Measurements from ENCODE around the gene TEX22.

Gene TEX22

GRCh38 chr14:105422695-105423487 is 24.6 kb downstream of the TEX22 start:
- no peak for DNase-seq

GRCh38 chr14:105423488-105424195 is 25.3 kb downstream of the TEX22 start:
- no peak for DNase-seq

DNA sequence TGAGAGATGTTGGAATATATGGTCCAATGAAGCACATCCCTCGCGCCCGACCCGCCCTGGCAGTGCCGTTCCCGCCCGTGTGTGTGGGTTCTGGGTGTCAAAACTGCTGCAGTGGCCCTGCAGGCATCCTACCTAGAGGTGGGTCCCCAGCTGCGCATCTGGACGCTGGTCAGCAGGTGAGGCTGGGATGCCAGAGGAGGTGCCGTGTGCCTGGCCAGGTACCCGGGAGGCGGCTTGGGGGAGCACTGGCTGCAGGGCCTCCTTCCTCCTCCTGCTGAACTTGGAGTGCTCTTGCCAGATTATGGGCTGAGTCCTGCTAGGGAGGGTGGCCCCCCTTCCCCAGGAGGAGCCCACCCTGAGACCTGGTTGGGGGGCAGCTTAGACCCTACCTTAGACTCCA is 26.5 kb downstream of the TEX22 start:
- DNase-seq, result no peak

DNA sequence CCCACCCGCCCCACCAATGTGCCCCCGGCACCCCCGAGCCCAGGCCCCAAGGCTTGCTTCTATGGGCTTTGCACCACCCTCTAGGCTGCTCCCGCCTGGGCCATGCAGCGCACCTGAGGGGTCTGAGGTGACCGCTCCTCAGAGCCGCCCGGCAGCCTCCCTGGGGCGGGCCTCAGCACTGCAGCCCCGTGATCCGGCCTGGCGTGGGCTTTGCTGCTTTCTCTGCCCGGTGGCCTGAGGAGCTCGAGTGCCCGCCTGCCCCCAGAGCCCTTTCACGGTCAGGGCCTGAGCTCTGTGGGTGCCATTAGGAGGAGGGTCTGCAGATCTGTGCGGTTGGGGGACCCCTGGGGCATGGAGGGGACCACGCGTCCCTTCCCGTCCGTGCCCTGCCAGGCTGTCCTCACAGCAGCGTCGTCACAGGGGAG is 27.5 kb downstream of the TEX22 start:
- no peak for DNase-seq

GRCh38 chr14:105426416-105427130 is 28.2 kb downstream of the TEX22 start:
- no peak for DNase-seq

DNA sequence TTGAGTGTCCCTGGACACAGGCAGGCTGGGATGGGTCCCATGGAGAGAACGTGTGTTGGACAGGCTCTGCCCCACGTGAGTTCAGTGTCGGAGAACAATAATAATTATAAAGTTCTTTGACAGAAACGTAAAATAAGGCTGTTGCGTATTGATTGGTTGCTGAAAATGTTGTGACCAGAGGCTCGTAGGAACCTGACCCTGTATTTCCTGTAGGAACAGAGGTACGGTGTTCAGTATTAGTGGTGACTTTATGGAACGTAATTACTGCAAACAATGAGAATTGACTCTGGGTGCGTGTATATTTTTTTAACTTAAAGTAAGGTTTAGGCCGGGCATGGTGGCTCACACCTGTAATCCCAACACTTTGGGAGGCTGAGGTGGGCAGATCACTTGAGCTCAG is 29.1 kb downstream of the TEX22 start:
- no peak for DNase-seq

- no peak for DNase-seq
Measured at GRCh38 chr14:105427936-105428485, 29.7 kb downstream of the TEX22 start.

DNA sequence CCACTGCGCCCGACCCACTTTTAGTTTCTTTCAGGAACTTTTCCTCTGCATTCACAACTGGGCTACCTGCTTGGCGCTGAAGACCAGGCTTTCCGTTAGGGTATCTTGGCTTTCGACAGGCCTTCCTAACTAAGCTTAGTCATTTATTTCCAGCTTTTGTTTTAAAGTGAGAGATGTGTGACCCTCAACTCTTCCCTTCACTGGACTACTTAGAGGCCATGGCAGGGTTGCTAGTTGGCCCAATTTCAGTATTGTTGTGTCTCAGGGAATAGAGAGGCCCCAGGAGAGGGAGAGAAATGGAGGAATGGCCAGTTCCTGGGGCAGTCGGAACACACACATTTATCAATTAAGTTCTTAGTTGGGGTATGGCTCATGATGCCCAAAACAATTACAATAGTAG is 31.7 kb downstream of the TEX22 start:
- no peak for DNase-seq

GRCh38 chr14:105430565-105430964 is 32.2 kb downstream of the TEX22 start:
- no peak for DNase-seq

DNA sequence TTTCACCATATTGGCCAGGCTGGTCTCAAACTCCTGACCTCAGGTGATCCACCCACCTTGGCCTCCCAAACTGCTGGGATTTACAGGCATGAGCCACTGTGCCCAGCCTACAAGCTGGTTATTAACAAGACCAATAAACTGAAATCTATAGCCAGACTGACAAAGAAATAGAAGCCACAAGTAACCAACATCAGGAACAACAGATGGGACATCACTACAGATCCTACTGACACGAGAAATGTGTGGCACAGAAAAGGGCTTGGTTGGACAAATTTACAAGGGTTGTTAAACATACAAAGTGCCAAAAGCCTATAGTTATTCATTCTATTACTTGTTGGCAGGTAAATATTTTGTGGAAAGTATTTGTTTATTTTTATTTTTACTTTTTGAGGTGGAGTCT is 32.9 kb downstream of the TEX22 start:
- no peak for DNase-seq

GRCh38 chr14:105432657-105433056 is 34.3 kb downstream of the TEX22 start:
- DNase-seq, result no peak

DNA sequence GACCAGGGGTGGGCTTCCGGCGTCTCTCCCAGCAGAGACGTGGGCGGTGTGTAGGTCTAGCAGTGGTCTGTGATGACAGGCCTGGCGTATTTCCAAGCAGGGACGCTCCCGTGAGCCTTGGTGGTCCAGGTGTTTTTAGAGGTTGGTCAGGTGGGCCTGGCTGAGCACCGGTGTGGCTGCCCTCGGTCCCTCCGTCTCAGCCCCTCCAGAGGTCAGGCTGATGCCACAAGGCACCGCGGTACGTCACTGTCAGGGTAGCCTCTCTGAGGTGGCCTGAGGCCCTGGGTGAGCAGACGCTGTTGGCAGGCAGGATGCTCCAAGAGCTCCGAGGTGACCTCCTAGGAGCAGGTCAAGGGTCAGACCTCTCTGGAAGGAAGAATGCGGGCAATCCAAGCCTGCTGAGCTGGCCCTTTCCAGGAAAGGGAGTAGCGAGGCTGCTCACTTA is 34.8 kb downstream of the TEX22 start:
- DNase-seq, result no peak

GRCh38 chr14:105436402-105436801 is 38.1 kb downstream of the TEX22 start:
- DNase-seq, result no peak

- DNase-seq, result no peak
Measured at GRCh38 chr14:105436891-105437722, 38.8 kb downstream of the TEX22 start.

DNA sequence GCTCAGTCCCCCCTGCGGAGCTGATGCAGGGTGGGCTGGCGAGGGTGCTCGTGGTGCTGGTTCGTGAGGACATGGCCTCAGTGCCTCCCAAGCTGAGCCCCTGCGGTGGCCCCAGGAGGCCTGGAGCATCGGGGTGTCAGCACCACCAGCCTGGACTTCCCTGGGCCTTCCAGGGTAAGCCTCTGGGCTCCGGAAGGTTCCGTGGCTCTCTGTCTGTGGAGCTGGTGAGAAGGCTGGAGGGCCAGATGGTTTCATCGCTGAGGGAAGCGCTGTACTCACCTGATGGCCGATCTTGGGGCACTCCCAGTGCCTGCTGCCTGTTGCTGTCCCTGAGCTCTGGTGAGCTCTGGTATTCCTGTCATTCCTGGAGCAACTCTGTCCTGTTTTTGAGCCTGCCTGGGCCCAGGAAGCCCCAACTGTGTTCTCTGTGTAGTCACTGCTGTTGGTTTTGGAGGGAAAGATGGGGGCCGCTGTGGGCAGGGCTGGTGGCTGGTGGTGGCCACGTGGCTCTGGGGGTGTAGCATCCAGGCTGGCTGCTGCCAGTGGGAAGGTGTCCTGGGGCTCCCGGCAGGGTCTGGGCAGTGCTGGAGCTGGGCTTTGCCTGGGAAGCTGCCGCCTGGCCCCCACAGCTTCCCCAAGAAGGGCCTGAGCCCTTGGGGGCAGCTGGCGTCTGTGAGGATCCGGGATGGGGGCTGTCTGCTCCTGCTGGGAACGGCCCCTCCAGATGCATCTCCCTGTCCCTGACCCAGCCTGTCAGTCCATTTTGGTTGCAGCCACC is 39.6 kb downstream of the TEX22 start:
- no peak for DNase-seq

DNA sequence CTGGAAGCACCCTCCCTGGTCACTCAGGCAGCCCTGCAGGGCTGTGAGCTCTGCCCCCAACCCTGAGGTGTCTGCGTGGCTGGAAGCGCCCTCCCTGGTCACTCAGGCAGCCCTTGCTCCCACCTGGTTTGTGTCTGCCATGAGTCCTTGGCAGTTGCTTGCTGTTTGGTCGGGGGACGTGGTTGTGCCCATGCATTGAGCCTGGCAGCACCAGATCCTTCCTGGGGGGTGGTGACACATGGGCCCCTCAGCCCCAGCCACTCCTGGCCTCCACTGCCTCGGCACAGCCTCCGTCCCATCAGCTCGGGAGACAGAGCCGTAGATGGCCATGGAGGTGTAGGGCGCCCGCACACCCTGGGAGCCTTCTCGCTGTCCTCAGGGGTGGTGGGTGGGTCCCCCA is 40.8 kb downstream of the TEX22 start:
- no peak for DNase-seq

- DNase-seq, result no peak
Measured at GRCh38 chr14:105439710-105440553, 41.6 kb downstream of the TEX22 start.

DNA sequence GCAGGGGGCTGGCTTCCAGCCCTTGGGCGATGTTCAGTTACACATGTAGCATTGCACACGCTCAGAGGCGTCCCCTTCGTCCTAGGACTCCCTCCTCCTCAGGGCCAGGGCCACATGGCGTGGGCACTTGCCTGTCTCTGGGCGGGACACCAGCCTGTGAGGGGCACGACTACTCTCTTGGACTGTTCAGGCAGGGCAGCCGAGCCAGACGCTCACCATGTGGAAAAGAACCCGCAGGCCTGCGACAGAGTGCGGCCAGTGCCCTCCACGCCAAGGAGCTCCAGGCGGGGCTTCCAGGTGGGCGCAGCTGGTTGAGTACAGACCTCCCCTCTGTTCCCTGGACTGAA is 42.2 kb downstream of the TEX22 start:
- DNase-seq, result no peak

- DNase-seq, result no peak
Measured at GRCh38 chr14:105440992-105441391, 42.7 kb downstream of the TEX22 start.

- no peak for DNase-seq
Measured at GRCh38 chr14:105442125-105442524, 43.8 kb downstream of the TEX22 start.

DNA sequence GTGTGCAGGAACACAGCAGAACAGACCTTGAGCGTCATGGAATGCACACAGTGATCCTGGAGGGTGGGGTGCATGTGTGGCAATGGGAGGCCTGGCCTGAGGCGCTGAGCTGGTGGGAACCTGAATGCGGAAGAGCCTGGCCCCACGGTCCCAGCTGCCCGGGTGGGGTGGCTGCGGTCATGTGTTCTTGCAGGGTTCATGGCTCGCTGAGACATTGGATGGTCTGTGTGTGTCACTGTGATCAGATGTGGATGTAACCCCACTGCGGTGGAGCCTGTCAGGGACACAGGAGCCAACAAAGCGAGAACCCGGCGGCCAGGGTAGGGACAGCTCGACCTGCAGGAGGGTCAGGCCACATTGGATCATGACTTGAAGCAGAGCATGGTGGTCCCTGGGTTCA is 44.5 kb downstream of the TEX22 start:
- DNase-seq, result no peak

Data from CD4-positive, alpha-beta T cell treated with Interleukin-12 subunit alpha and Interleukin-12 subunit beta, for 1 hour (primary cell).